H9 (cell line): ENCODE results near the gene C19orf47. TPM values are rescaled to one million over a fixed set of nuclear protein-coding genes. Genes with fewer than 3 reads are reported as not detected.

Experiments
- DNase-seq: peaks from one replicate; pipeline ENCODE4 v3.0.0-alpha.2; 2017
- H2AFZ ChIP-seq: one replicate; pipeline ENCODE4 v1.6.1; 2013; ENCODE audit warnings: mild to moderate bottlenecking, low read length, control low read depth, moderate library complexity
- H2AK5ac ChIP-seq: 2 replicates; pipeline ENCODE4 v1.6.1; 2013; ENCODE audit warnings: low read length, control low read depth, mixed read lengths; ENCODE audit not compliant: insufficient read length
- H2BK120ac ChIP-seq: one replicate; pipeline ENCODE4 v1.6.1; 2013; ENCODE audit warnings: low read depth, mild to moderate bottlenecking, low read length, control low read depth, inconsistent platforms; ENCODE audit not compliant: poor library complexity, severe bottlenecking
- H2BK12ac ChIP-seq: 2 replicates; pipeline ENCODE4 v1.6.1; 2013; ENCODE audit warnings: low read length, control low read depth, mixed read lengths, low read depth; ENCODE audit not compliant: insufficient read length
- H2BK15ac ChIP-seq: 2 replicates; pipeline ENCODE4 v1.6.1; 2013; ENCODE audit warnings: low read depth, low read length, control low read depth
- H2BK20ac ChIP-seq: one replicate; pipeline ENCODE4 v1.6.1; 2013; ENCODE audit warnings: low read depth, mild to moderate bottlenecking, low read length, control low read depth, inconsistent platforms; ENCODE audit not compliant: poor library complexity, severe bottlenecking
- H2BK5ac ChIP-seq: 2 replicates; pipeline ENCODE4 v1.6.1; 2013; ENCODE audit warnings: low read length, control low read depth, mixed read lengths; ENCODE audit not compliant: insufficient read length
- H3K14ac ChIP-seq: 2 replicates; pipeline ENCODE4 v1.6.1; 2013; ENCODE audit warnings: low read length, control low read depth; ENCODE audit not compliant: insufficient read depth
- H3K18ac ChIP-seq: 2 replicates; pipeline ENCODE4 v1.6.1; 2013; ENCODE audit warnings: low read depth, mild to moderate bottlenecking, mixed read lengths, low read length, control low read depth; ENCODE audit not compliant: insufficient read length
- H3K23ac ChIP-seq: 2 replicates; pipeline ENCODE4 v1.6.1; 2013; ENCODE audit warnings: low read length, control low read depth, mixed read lengths, low read depth; ENCODE audit not compliant: insufficient read length
- H3K23me2 ChIP-seq: 2 replicates; pipeline ENCODE4 v1.6.1; 2013; ENCODE audit warnings: low read depth, mild to moderate bottlenecking, mixed read lengths, low read length, control low read depth; ENCODE audit not compliant: insufficient read length, poor library complexity, severe bottlenecking
- H3K27ac ChIP-seq: 2 replicates; pipeline ENCODE4 v1.5.1; 2013; ENCODE audit warnings: low read length, control low read depth, mixed read lengths, low read depth; ENCODE audit not compliant: insufficient read length
- H3K27me3 ChIP-seq: 2 replicates; pipeline ENCODE4 v1.6.1; 2013; ENCODE audit warnings: low read length, control low read depth, inconsistent platforms; ENCODE audit not compliant: insufficient read depth
- H3K4ac ChIP-seq: 2 replicates; pipeline ENCODE4 v1.6.1; 2013; ENCODE audit warnings: low read depth, mild to moderate bottlenecking, control low read depth, inconsistent platforms, low read length, moderate library complexity
- H3K4me1 ChIP-seq: 2 replicates; pipeline ENCODE4 v1.6.1; 2013; ENCODE audit warnings: low read length, control low read depth, inconsistent platforms; ENCODE audit not compliant: insufficient read depth
- H3K4me2 ChIP-seq: 2 replicates; pipeline ENCODE4 v1.6.1; 2013; ENCODE audit warnings: low read length, control low read depth, mixed read lengths; ENCODE audit not compliant: insufficient read length, insufficient read depth
- H3K56ac ChIP-seq: 2 replicates; pipeline ENCODE4 v1.6.1; 2013; ENCODE audit warnings: low read depth, mild to moderate bottlenecking, mixed read lengths, low read length, control low read depth; ENCODE audit not compliant: insufficient read length
- H3K79me1 ChIP-seq: 2 replicates; pipeline ENCODE4 v1.6.1; 2013; ENCODE audit warnings: low read depth, mild to moderate bottlenecking, moderate library complexity, low read length, control low read depth, inconsistent platforms; ENCODE audit not compliant: insufficient read depth, poor library complexity, severe bottlenecking
- H3K79me2 ChIP-seq: 2 replicates; pipeline ENCODE4 v1.6.1; 2013; ENCODE audit warnings: low read length, control low read depth, inconsistent platforms; ENCODE audit not compliant: insufficient read depth
- H3K9ac ChIP-seq: 2 replicates; pipeline ENCODE4 v1.6.1; 2013; ENCODE audit warnings: low read length, control low read depth, mixed read lengths; ENCODE audit not compliant: insufficient read length; ENCODE audit errors: extremely low read depth
- H3K9me3 ChIP-seq: one replicate; pipeline ENCODE4 v1.6.1; 2013; ENCODE audit warnings: low read depth, low read length, inconsistent platforms; ENCODE audit not compliant: control insufficient read depth
- H3T11ph ChIP-seq: one replicate; pipeline ENCODE4 v1.6.1; 2013; ENCODE audit warnings: mild to moderate bottlenecking, low read length, control low read depth, inconsistent platforms
- H4K20me1 ChIP-seq: one replicate; pipeline ENCODE4 v1.6.1; 2013; ENCODE audit not compliant: control insufficient read depth, insufficient read length, insufficient read depth
- H4K5ac ChIP-seq: 2 replicates; pipeline ENCODE4 v1.6.1; 2013; ENCODE audit warnings: low read depth, mild to moderate bottlenecking, mixed read lengths, low read length, control low read depth; ENCODE audit not compliant: insufficient read length
- H4K8ac ChIP-seq: replicated peaks from 2 replicates; pipeline ENCODE4 v1.6.1; 2013; ENCODE audit warnings: low read length, control low read depth, mixed read lengths, low read depth; ENCODE audit not compliant: insufficient read length
- H4K91ac ChIP-seq: 2 replicates; pipeline ENCODE4 v1.6.1; 2013; ENCODE audit warnings: low read depth, mild to moderate bottlenecking, moderate library complexity, mixed read lengths, low read length, control low read depth; ENCODE audit not compliant: insufficient read length
- H3K27ac Mint-ChIP-seq, 3 experiments: 2 replicates in 2 of 3; 3 replicates in 1 of 3; pipeline ENCODE4 v1.8.0; 2020 to 2021; ENCODE audit warnings: mixed read lengths in 3 of 3, mild to moderate bottlenecking in 1 of 3, moderate library complexity in 1 of 3
- H3K27me3 Mint-ChIP-seq: 2 replicates; pipeline ENCODE4 v1.8.0; 2021; ENCODE audit warnings: low read depth, mild to moderate bottlenecking, moderate library complexity, mixed read lengths
- H3K36me3 Mint-ChIP-seq, 3 experiments: 2 replicates in 2 of 3; 3 replicates in 1 of 3; pipeline ENCODE4 v1.8.0; 2020 to 2021; ENCODE audit warnings: low read depth in 3 of 3, mixed read lengths in 3 of 3; ENCODE audit not compliant: insufficient read depth in 1 of 3
- H3K4me1 Mint-ChIP-seq, 2 experiments: 2 replicates each; pipeline ENCODE4 v1.8.0; 2020; ENCODE audit warnings: mixed read lengths in 2 of 2
- H3K4me3 Mint-ChIP-seq, 2 experiments: 2 replicates in 1 of 2; 3 replicates in 1 of 2; pipeline ENCODE4 v1.8.0; 2020 to 2021; ENCODE audit warnings: mild to moderate bottlenecking in 2 of 2, mixed read lengths in 2 of 2, moderate library complexity in 1 of 2
- H3K9me3 Mint-ChIP-seq, 2 experiments: 2 replicates in 1 of 2; 3 replicates in 1 of 2; pipeline ENCODE4 v1.8.0; 2020; ENCODE audit warnings: mild to moderate bottlenecking in 2 of 2, mixed read lengths in 2 of 2, moderate library complexity in 1 of 2
- WGBS: extraction: QIAGEN DNeasy Blood & Tissue Kit; methylation state at CpG from one replicate; pipeline ENCODE4 v1.1.7; 2013; ENCODE audit warnings: missing lambda C conversion rate, low lambda C conversion rate, mixed read lengths; ENCODE audit not compliant: insufficient read length; ENCODE audit errors: extremely low coverage; 5-methylcytosine and 5-hydroxymethylcytosine counted together
- total RNA-seq: library from RNA; stranded (reverse); gene quantifications from 2 replicates; pipeline ENCODE4 v1.2.1, GENCODE V29; 2021
- TF ChIP-seq, protein P1 (sequence below): fragments of 200-600 bp; sonication (generic); conservative IDR thresholded peaks from 3 replicates; pipeline ENCODE4 v1.8.0; 2021; ENCODE audit warnings: antibody characterized with exemption, mild to moderate bottlenecking

The C19orf47 gene
- total RNA-seq, 1 experiment from 2014 or later: 19.4 TPM

DNA sequence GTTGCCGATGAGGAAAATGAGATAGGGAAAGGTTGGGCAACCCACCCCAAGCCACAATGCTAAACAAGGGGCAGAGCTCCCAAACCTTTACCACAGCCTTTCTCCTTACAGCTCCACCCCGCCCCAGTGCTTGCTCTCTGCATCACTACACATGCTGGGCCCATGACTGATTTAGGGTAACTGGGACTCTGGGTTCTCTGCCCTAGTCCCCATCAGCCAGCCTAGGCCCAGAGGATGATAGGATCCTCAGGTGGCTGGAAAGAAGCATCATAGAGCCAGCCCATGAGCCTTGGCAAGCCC lies 11.6 kb downstream of the C19orf47 start:
- no peaks in the 10 kb centered on the region for H3K27me3 ChIP-seq
- H3K9ac ChIP-seq: no peak overlapping the region
- H3K4ac ChIP-seq: no peak overlapping the region
- H3K14ac ChIP-seq: no peak overlapping the region
- no peak overlapping the region for H3T11ph ChIP-seq
- H4K8ac ChIP-seq: no peak overlapping the region
- no peaks in the 10 kb centered on the region for H3K4me1 ChIP-seq
- H3K23ac ChIP-seq: no peak overlapping the region
- no peaks in the 10 kb centered on the region for H3K9me3 ChIP-seq
- Mint-ChIP-seq H3K4me1 (no peaks in the 10 kb centered on the region), H3K36me3 (peaks cover 12 to 42% (median 35%) of the 10 kb centered on the region in 3 experiments; a peak in 6 of 7 replicates), H3K4me3 (no peak overlapping the region), H3K9me3 (no peaks in the 10 kb centered on the region), H3K27ac (peak overlapping the region in 1 of 3 experiments; percentile 49; a peak in 2 of 7 replicates), H3K27me3 (no peaks in the 10 kb centered on the region)
- no peaks in the 10 kb centered on the region for H3K79me1 ChIP-seq
- H2AK5ac ChIP-seq: no peak overlapping the region
- H2BK15ac ChIP-seq: no peak overlapping the region
- H3K23me2 ChIP-seq: no peaks in the 10 kb centered on the region
- no peak overlapping the region for H2AFZ ChIP-seq
- no peak overlapping the region for H2BK120ac ChIP-seq
- no peak overlapping the region for H3K27ac ChIP-seq
- H2BK12ac ChIP-seq: no peak overlapping the region
- no peak overlapping the region for H3K18ac ChIP-seq
- no peak overlapping the region for H4K5ac ChIP-seq
- no peak overlapping the region for H4K91ac ChIP-seq
- DNase-seq: no peak
- TF ChIP-seq, protein P1, sequence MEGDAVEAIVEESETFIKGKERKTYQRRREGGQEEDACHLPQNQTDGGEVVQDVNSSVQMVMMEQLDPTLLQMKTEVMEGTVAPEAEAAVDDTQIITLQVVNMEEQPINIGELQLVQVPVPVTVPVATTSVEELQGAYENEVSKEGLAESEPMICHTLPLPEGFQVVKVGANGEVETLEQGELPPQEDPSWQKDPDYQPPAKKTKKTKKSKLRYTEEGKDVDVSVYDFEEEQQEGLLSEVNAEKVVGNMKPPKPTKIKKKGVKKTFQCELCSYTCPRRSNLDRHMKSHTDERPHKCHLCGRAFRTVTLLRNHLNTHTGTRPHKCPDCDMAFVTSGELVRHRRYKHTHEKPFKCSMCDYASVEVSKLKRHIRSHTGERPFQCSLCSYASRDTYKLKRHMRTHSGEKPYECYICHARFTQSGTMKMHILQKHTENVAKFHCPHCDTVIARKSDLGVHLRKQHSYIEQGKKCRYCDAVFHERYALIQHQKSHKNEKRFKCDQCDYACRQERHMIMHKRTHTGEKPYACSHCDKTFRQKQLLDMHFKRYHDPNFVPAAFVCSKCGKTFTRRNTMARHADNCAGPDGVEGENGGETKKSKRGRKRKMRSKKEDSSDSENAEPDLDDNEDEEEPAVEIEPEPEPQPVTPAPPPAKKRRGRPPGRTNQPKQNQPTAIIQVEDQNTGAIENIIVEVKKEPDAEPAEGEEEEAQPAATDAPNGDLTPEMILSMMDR: no peak
- H3K56ac ChIP-seq: no peak overlapping the region
- no peaks in the 10 kb centered on the region for H4K20me1 ChIP-seq
- H3K79me2 ChIP-seq: no peaks in the 10 kb centered on the region; the same call in 1 of the 2 replicates
- H2BK20ac ChIP-seq: no peak overlapping the region
- H3K4me2 ChIP-seq: no peak overlapping the region
- H2BK5ac ChIP-seq: no peak overlapping the region
- no CpG with 5 or more reads among the region's 2 CpGs for WGBS
